Measurements from ENCODE around the gene CSN3. TPM values are rescaled to one million over a fixed set of nuclear protein-coding genes. Genes with fewer than 3 reads are reported as not detected.

CSN3 gene
- total and polyA plus RNA-seq, 4 donors = not detected

DNA sequence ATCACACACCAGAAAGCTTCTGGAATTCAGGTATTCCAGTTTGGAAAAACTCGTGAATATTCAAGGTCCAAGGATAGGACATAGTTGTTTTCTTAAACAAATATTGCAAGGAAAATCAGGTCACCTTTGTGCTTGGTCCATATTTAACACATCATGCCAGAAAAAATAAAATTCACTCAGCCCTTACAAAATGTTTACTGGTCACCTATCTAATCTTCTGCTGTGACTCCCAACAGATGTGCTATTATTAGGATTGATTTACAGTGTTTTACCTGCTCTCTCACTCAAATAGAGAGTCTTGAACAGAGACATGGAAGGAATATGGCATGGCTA is 9.5 kb downstream of the CSN3 start:
- Histone ChIP-seq H3K27ac (ENCODE audit: low read depth in 1 of 2, low read length in 2 of 2) (no peak overlapping the region), H3K9me3 (ENCODE audit: control insufficient read depth, low read length) (no peaks in the 10 kb centered on the region), H3K36me3 (ENCODE audit: control insufficient read depth in 1 of 2, insufficient read depth in 2 of 2, low read length in 1 of 2) (no peaks in the 10 kb centered on the region), H3K4me1 (ENCODE audit: control insufficient read depth in 1 of 2, insufficient read depth in 2 of 2, low read length in 2 of 2) (no peaks in the 10 kb centered on the region), H3K27me3 (ENCODE audit: control insufficient read depth in 1 of 2, insufficient read depth in 2 of 2, low read length in 1 of 2) (no peaks in the 10 kb centered on the region), H3K4me3 (ENCODE audit: low read length in 2 of 2) (no peak overlapping the region)
- WGBS, 2 donors = 75 to 76% methylated on average over 1 of the region's 1 CpG
- intact Hi-C loops (cut with DNase I) = no loop called here
- ATAC-seq (ENCODE audit: low FRiP score) (no peak), DNase-seq (no peak)

DNA sequence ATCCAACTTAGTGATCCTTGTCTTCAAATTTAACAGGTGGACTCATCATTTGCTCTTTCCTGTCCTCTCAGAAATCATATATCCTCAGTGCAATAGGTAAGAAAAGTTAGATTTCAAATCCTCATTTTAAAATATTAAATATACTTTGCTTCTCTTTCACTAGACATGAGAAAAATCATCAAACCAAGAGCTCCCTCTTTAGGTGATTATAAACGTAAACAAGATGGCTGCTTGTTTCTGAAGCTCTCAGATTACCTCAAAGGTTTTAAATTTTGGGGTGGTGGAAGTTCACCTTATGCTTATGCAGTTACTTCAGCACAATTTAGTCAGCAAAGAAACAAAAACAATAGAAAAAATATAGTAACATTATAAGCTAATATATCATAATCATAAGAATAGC is 27.3 kb downstream of the CSN3 start:
- no peak overlapping the region for H3K27ac ChIP-seq (ENCODE audit: low read depth in 1 of 2, low read length in 2 of 2)
- H3K4me3 ChIP-seq (ENCODE audit: low read length in 2 of 2) = no peak overlapping the region
- H3K27me3 ChIP-seq (ENCODE audit: control insufficient read depth in 1 of 2, insufficient read depth in 2 of 2, low read length in 1 of 2) = no peaks in the 10 kb centered on the region
- 8 to 15% methylated on average over 1 of the region's 1 CpG for WGBS, 2 donors
- no peaks in the 10 kb centered on the region for H3K4me1 ChIP-seq (ENCODE audit: control insufficient read depth in 1 of 2, insufficient read depth in 2 of 2, low read length in 2 of 2)
- H3K9me3 ChIP-seq (ENCODE audit: control insufficient read depth, low read length) = no peaks in the 10 kb centered on the region
- DNase-seq (no peak), ATAC-seq (ENCODE audit: low FRiP score) (no peak)
- no peaks in the 10 kb centered on the region for H3K36me3 ChIP-seq (ENCODE audit: control insufficient read depth in 1 of 2, insufficient read depth in 2 of 2, low read length in 1 of 2)
- intact Hi-C loops (cut with DNase I) = no loop called here

DNA sequence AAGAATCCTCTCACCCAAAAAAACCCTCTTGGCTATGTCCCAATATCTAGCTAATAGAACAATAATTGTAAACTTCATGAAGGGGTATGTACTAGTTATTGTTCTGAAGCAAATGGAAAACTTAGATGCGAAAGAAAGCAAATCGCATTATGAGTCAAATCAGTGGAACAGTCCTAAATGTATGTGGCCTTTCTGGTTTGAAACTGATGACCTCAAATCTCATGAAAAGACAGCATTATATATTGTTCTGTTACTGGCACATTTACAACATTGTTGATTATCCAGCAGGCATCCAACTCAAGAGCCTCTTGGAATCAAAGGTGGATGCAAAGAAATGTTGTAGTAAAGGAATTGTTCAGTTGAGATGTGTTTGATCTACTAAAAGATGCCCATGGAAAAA is 34.7 kb downstream of the CSN3 start:
- no peaks in the 10 kb centered on the region for H3K36me3 ChIP-seq (ENCODE audit: control insufficient read depth in 1 of 2, insufficient read depth in 2 of 2, low read length in 1 of 2)
- DNase-seq (no peak), ATAC-seq (ENCODE audit: low FRiP score) (no peak)
- H3K27ac ChIP-seq (ENCODE audit: low read depth in 1 of 2, low read length in 2 of 2) = no peak overlapping the region
- no peak overlapping the region for H3K4me3 ChIP-seq (ENCODE audit: low read length in 2 of 2)
- H3K27me3 ChIP-seq (ENCODE audit: control insufficient read depth in 1 of 2, insufficient read depth in 2 of 2, low read length in 1 of 2) = peaks cover 0 to 2% of the 10 kb centered on the region in 2 donors
- H3K9me3 ChIP-seq (ENCODE audit: control insufficient read depth, low read length) = peaks cover 3% of the 10 kb centered on the region
- H3K4me1 ChIP-seq (ENCODE audit: control insufficient read depth in 1 of 2, insufficient read depth in 2 of 2, low read length in 2 of 2) = no peaks in the 10 kb centered on the region
- WGBS, 2 donors = 96 to 97% methylated on average over 2 of the region's 2 CpGs
- intact Hi-C loops (cut with DNase I) = no loop called here

DNA sequence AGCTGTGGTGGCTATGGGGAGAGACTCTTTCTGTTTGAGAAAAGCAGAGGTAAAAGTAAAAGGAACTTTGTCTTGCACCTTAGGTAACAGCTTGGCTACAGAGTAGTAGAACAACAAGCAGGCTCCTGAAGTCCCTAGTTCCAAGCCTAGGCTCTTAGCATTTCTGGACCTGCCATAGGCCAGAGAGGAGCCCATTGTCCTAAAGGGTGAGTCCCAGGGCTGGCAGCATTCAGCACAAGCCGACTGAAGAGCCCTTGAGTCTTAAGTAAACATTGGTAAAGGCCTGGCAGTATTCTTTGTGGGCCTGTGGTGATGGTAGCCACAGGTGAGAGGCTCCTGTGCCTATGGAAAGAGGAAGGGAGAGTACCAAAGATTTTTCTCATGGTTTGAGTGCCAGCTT is 38.2 kb downstream of the CSN3 start:
- Histone ChIP-seq H3K4me1 (ENCODE audit: control insufficient read depth in 1 of 2, insufficient read depth in 2 of 2, low read length in 2 of 2) (no peaks in the 10 kb centered on the region), H3K4me3 (ENCODE audit: low read length in 2 of 2) (no peak overlapping the region), H3K9me3 (ENCODE audit: control insufficient read depth, low read length) (peaks cover 5% of the 10 kb centered on the region), H3K27ac (ENCODE audit: low read depth in 1 of 2, low read length in 2 of 2) (no peak overlapping the region), H3K27me3 (ENCODE audit: control insufficient read depth in 1 of 2, insufficient read depth in 2 of 2, low read length in 1 of 2) (peaks cover 0 to 2% of the 10 kb centered on the region in 2 donors), H3K36me3 (ENCODE audit: control insufficient read depth in 1 of 2, insufficient read depth in 2 of 2, low read length in 1 of 2) (no peaks in the 10 kb centered on the region)
- ATAC-seq (ENCODE audit: low FRiP score) (no peak), DNase-seq (no peak)
- 53 to 63% methylated on average over 1 of the region's 1 CpG for WGBS, 2 donors
- intact Hi-C loops (cut with DNase I) = no loop called here

DNA sequence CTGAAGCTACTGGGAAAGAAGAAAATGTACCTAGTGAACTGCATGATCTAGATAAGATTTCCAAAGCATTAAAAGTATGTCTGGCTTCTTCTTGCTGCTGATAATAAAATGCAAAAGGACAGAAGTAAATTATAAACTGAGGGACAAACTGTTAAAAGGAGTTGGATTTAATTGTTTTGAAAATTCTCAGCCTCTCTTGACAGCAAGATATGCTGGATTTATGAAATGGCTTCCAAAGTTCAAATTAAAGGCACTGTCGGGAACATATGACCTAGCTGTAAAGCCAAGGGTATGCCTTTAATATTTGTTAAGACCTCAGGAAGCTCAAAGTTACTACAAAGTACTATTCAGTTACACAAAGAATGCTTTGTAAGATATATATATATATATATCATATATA is 46.3 kb downstream of the CSN3 start:
- no peaks in the 10 kb centered on the region for H3K4me1 ChIP-seq (ENCODE audit: control insufficient read depth in 1 of 2, insufficient read depth in 2 of 2, low read length in 2 of 2)
- H3K27ac ChIP-seq (ENCODE audit: low read depth in 1 of 2, low read length in 2 of 2) = no peak overlapping the region
- H3K36me3 ChIP-seq (ENCODE audit: control insufficient read depth in 1 of 2, insufficient read depth in 2 of 2, low read length in 1 of 2) = no peaks in the 10 kb centered on the region
- H3K27me3 ChIP-seq (ENCODE audit: control insufficient read depth in 1 of 2, insufficient read depth in 2 of 2, low read length in 1 of 2) = no peaks in the 10 kb centered on the region
- no peak for DNase-seq
- intact Hi-C loops (cut with DNase I) = no loop called here
- no peak for ATAC-seq (ENCODE audit: low FRiP score)
- 64 to 73% methylated on average over 1 of the region's 1 CpG for WGBS, 2 donors
- peaks cover 2% of the 10 kb centered on the region for H3K9me3 ChIP-seq (ENCODE audit: control insufficient read depth, low read length)
- no peak overlapping the region for H3K4me3 ChIP-seq (ENCODE audit: low read length in 2 of 2)

DNA sequence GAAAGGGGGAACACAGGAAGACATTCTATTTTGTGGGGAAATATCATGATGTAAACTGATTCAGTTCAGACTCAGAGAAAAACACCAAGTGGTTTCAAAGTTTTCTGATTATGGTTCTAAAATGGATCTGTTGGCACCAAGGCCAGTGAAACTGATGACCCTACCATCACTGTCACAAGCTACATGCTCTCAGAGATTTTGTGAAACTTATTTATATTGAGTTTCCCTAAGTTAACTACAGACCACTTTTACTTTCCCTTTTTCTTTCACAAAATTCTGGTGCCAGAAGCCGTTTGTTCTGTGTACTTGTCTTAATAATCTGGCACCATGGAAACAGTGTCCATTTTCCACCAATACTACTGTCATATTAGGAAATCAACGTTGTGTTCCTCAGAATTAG is 48.9 kb downstream of the CSN3 start:
- no peak overlapping the region for H3K27ac ChIP-seq (ENCODE audit: low read depth in 1 of 2, low read length in 2 of 2)
- H3K36me3 ChIP-seq (ENCODE audit: control insufficient read depth in 1 of 2, insufficient read depth in 2 of 2, low read length in 1 of 2) = no peaks in the 10 kb centered on the region
- no peaks in the 10 kb centered on the region for H3K9me3 ChIP-seq (ENCODE audit: control insufficient read depth, low read length)
- no peak overlapping the region for H3K4me3 ChIP-seq (ENCODE audit: low read length in 2 of 2)
- no peaks in the 10 kb centered on the region for H3K27me3 ChIP-seq (ENCODE audit: control insufficient read depth in 1 of 2, insufficient read depth in 2 of 2, low read length in 1 of 2)
- ATAC-seq (ENCODE audit: low FRiP score) (no peak), DNase-seq (no peak)
- intact Hi-C loops (cut with DNase I) = no loop called here
- 67 to 77% methylated on average over 2 of the region's 2 CpGs for WGBS, 2 donors
- H3K4me1 ChIP-seq (ENCODE audit: control insufficient read depth in 1 of 2, insufficient read depth in 2 of 2, low read length in 2 of 2) = no peaks in the 10 kb centered on the region

DNA sequence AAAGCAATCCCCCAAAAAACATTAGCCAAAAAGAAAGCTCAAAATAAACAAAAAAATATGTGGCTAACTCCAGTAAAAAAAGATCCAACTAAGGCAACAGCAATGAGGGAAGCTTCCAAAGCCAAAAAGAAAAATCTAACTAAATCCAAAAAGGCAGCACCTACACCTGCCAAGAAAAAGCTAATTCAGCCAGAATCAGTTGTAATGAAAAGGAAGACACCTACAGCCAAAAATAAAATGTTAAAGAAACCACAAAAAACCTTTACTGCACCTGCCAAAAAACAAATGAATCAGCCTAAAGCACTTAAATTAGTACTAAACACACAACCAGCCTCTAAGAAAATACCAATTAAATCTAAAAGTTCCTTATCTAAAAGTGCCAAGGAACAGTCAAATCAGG is 55.2 kb downstream of the CSN3 start:
- ATAC-seq (ENCODE audit: low FRiP score) = no peak
- H3K4me1 ChIP-seq (ENCODE audit: control insufficient read depth in 1 of 2, insufficient read depth in 2 of 2, low read length in 2 of 2) = peaks cover 0 to 3% of the 10 kb centered on the region in 2 donors

DNA sequence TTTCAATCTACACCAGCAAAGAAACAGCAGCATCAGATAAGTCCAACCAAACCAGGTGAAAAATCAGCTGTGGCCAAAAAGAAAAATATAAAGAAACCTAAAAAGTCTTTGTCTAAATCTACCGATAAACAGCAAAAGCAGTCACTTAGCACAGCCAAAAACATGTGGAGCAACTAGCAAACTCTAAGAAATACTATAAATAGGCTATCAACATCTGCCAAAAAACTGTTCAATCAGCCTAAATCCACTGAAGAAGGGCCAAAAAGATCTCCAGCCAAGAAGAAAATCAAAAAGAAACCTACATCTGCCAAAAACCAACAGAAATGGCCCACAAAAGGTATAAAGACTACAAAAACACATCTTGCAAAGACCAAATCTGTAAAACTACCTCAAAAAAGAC is 55.7 kb downstream of the CSN3 start:
- Histone ChIP-seq H3K36me3 (ENCODE audit: control insufficient read depth in 1 of 2, insufficient read depth in 2 of 2, low read length in 1 of 2) (no peaks in the 10 kb centered on the region), H3K27ac (ENCODE audit: low read depth in 1 of 2, low read length in 2 of 2) (no peak overlapping the region), H3K4me3 (ENCODE audit: low read length in 2 of 2) (no peak overlapping the region), H3K4me1 (ENCODE audit: control insufficient read depth in 1 of 2, insufficient read depth in 2 of 2, low read length in 2 of 2) (peaks cover 0 to 3% of the 10 kb centered on the region in 2 donors), H3K27me3 (ENCODE audit: control insufficient read depth in 1 of 2, insufficient read depth in 2 of 2, low read length in 1 of 2) (no peaks in the 10 kb centered on the region), H3K9me3 (ENCODE audit: control insufficient read depth, low read length) (no peaks in the 10 kb centered on the region)
- 3 to 5% methylated on average over 1 of the region's 1 CpG for WGBS, 2 donors
- no peak for ATAC-seq (ENCODE audit: low FRiP score)
- DNase-seq = no peak
- intact Hi-C loops (cut with DNase I) = no loop called here

More for the DNA sequence above, 55.2 kb downstream of the CSN3 start:
- intact Hi-C loops (cut with DNase I) = no loop called here
- Histone ChIP-seq H3K9me3 (ENCODE audit: control insufficient read depth, low read length) (no peaks in the 10 kb centered on the region), H3K4me3 (ENCODE audit: low read length in 2 of 2) (no peak overlapping the region), H3K27me3 (ENCODE audit: control insufficient read depth in 1 of 2, insufficient read depth in 2 of 2, low read length in 1 of 2) (no peaks in the 10 kb centered on the region), H3K36me3 (ENCODE audit: control insufficient read depth in 1 of 2, insufficient read depth in 2 of 2, low read length in 1 of 2) (no peaks in the 10 kb centered on the region), H3K27ac (ENCODE audit: low read depth in 1 of 2, low read length in 2 of 2) (no peak overlapping the region)
- no peak for DNase-seq

DNA sequence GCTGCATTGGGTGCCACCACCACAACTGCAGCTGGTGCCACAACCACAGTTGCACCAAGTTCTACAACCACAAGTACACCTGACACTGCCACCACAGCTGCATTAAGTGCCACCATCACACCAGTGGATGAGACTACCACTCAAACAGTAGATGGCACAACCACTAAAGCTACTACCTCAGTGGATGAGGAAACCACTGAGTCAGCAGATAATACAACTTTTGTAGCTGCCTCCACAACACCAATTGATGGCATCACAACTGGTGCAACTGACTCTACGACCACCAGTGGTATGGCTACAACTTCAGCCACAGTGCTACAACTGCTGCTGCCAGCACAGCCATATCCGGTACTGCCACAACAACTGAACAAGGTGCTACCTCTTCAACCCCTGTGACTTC is 57.2 kb downstream of the CSN3 start:
- no peak overlapping the region for H3K27ac ChIP-seq (ENCODE audit: low read depth in 1 of 2, low read length in 2 of 2)
- intact Hi-C loops (cut with DNase I) = no loop called here
- DNase-seq = no peak
- H3K36me3 ChIP-seq (ENCODE audit: control insufficient read depth in 1 of 2, insufficient read depth in 2 of 2, low read length in 1 of 2) = no peaks in the 10 kb centered on the region
- no peaks in the 10 kb centered on the region for H3K27me3 ChIP-seq (ENCODE audit: control insufficient read depth in 1 of 2, insufficient read depth in 2 of 2, low read length in 1 of 2)
- WGBS, 2 donors = 86 to 97% methylated on average over 2 of the region's 2 CpGs
- no peak overlapping the region for H3K4me3 ChIP-seq (ENCODE audit: low read length in 2 of 2)
- peaks cover 0 to 3% of the 10 kb centered on the region in 2 donors for H3K4me1 ChIP-seq (ENCODE audit: control insufficient read depth in 1 of 2, insufficient read depth in 2 of 2, low read length in 2 of 2)
- no peak for ATAC-seq (ENCODE audit: low FRiP score)
- H3K9me3 ChIP-seq (ENCODE audit: control insufficient read depth, low read length) = no peaks in the 10 kb centered on the region

Data from aorta (tissue), 5 donors.